GM18508 (cell line): Measurements from ENCODE around the gene GUCY1A2.
"Not testable (repeated sequence)": the region's sequence is repeated elsewhere in the genome, so short reads cannot be mapped to it uniquely, and the experiment has no call there.

ENCODE experiments used
- ATAC-seq: cut with Tn5 transposase; IDR thresholded peaks from one replicate; pipeline ENCODE4 v1.9.1; 2021; ENCODE audit warnings: moderate number of reproducible peaks; ENCODE audit not compliant: insufficient read depth, unreplicated experiment

GUCY1A2 gene

DNA sequence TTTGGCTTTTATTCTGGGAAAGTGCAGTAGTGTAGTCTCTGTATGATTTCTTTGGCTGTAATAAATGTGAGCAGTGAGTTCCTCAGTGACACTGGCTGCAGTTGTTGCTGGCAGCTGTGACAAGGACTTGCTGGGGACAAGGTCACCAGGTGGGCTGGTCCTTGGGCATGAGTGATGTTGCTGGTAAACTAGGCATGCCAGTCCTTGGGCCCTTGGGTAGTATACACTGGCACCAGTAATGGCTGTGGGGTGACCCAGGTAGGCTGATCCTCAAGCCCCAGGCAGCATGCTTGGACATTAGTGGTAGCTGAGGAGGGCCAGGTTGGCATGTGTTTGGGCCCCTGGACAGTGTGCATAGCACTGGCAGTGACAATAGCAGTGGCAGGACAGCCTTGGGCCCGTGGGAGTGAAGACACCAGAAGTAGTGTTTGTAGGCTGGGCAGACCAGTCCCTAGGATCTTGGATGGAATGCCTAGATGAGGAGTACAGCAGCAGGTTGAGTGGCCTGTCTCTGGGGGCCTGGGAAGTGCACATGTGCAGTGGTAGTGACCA lies 164.3 kb downstream of the GUCY1A2 start:
- ATAC-seq, result no peak

DNA sequence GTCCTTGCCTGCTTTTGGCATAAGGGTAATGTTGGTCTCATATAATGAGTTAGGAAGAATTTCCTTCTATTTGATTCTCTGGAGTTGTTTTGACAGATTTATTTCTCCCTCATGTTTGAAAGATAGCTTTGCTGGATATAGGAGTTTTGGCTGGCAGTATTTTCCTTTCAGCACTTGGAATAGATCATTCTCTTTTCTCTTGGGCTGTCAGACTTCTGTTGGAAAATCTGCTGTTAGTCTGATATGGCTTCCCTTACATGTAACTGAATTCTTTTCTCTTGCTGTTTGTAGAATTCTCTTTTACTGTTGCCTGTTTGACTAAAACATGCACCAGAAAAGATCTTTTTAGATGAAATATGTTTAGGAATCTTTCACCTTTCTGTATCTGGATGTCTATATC lies 165.5 kb downstream of the GUCY1A2 start:
- no peak for ATAC-seq

DNA sequence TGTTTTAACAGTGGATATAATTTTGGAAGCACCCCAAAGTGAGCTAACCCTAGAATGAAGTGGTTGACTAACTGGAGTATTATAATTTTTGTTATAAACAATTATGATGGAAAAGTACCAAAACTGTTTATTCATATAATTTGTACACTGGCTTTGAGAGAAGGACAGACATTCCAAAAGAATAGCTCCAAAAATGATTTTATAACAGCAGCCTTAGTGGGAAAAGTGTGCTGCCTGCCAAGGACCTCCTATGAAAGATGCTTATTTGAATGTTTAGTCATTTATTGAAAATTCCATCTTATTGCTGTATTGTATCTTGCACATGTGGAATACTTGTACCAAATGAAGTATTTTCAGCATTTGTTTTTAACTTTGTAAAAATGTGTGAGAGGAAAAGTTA lies 169.8 kb downstream of the GUCY1A2 start:
- no peak for ATAC-seq

DNA sequence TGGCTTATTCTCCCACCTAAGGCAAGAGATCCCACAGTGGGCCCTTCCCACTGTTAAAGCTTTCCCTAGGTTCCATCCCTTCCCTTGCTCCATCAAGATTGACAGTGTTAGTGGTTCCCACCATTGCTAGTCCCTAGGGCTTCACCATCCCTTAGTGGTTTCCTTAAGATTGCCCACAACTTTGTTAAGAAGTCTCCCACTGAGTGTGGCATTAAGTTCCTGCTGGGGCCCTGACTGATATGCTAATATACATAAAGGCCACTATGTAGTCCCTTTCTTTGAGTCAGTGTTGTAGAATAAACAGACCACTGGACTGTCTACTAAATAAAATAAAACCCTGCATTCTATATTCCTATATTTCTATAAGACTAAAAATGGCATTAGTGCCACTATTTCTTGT lies 176.1 kb downstream of the GUCY1A2 start:
- no peak for ATAC-seq

DNA sequence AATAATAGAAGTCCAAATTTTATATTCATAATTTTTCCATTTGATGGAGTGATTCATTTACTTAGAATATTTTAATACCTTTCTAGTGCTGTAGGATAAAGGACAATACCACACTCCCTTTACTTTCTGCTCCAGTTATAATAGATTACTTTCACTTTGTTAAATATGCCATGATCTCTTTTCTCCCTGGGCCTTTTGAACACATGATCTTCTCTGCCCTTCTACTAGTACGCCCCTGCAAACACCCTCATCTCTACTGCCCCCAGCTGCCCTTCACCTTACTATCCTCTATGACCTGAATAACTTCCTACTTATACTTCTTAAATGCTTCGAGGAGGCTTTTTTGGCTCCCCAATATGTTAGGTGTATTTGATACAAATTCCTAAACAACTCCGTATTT lies 177.3 kb downstream of the GUCY1A2 start:
- no peak for ATAC-seq

DNA sequence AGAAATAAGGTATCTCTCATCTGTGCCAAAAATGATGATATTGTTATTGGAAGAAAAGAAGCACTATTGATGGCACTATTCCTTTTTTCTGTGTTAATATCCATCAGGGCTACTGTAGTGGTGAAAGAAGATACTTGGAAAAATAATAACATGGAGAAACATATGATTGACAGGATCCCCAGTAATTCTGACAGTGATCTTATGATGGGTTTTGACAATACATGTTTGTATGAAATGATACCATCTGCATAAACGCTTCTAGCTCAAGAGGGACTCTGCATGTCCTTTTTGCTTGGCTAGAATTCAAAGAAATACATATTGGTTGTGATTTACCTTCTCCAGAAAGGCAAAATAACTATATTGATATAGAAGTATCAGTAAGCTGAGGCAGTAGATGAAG lies 178.1 kb downstream of the GUCY1A2 start:
- no peak for ATAC-seq

DNA sequence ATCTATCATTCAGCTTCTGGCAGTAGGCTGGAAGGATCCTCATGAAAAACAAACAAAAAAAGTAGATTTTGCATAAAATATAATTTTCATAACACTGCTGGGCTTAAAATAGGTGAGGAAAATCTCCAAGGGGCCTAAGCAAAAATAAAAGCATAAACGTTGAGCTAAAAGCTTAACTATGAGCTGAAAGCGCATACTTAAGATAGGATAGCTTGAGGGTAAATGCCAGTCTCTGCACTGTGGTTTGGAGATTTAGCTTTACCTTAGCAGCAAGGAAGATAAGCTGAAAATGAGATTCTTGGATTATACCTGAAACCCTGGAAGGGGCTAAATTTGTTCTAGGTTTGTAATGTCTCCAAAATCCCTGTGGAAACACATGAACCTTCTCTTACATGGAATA lies 183.7 kb downstream of the GUCY1A2 start:
- ATAC-seq, result no peak

DNA sequence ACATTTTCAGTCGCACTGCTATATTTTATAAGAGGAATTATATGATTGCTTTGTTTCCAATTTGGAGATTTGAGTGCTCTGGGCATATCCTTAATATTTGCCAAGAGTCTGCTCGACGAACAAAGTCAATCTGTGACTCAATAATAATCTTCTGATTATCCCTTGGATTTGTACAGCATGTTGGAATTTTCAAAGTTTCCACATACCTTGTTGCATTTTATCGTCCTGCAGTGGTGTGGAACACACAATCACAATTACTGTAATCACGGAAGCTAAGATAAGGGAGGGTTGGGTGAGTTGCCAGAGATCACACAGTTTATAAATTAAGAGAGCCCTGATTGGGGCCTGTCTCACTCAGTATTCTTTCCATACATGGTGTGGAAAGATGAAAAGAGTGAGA lies 189.3 kb downstream of the GUCY1A2 start:
- no peak for ATAC-seq

DNA sequence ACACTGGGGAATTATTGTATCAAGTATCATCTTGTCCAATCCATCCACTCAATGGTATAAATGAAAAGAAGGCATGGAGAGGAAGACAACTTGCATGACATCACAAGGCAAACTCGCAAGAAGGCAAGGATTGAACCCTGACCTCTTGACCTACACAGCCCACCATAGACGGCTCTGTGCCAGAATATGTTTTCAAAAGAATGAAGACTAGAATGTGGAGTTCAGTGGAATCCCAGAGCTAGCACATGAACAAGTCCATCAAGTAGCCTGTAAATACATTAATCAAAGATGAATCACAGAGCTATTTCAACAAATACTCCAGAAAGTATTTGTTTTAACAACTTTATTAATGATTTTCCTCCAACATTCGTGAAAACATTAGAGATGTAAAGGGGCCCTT lies 189.7 kb downstream of the GUCY1A2 start:
- no peak for ATAC-seq

DNA sequence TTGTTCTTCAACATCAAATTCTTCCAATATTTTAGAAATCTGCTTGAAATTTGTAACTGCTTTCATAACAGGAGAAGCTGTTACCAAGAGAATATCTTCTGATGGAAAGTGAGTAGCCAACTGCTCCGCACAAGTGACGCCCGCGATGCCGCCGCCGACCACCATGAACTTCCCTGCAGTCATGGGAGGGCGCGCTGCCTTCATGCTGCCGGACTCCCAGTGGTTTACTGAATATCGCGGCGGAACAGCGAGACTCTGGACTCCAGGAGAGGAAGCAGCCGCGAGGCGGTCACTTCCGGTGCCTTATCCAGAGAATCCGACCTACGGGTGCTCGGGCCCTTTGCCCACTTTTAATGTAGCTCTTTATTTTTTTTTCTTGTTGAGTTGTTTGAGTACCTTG lies 190.6 kb downstream of the GUCY1A2 start:
- ATAC-seq, result no peak

DNA sequence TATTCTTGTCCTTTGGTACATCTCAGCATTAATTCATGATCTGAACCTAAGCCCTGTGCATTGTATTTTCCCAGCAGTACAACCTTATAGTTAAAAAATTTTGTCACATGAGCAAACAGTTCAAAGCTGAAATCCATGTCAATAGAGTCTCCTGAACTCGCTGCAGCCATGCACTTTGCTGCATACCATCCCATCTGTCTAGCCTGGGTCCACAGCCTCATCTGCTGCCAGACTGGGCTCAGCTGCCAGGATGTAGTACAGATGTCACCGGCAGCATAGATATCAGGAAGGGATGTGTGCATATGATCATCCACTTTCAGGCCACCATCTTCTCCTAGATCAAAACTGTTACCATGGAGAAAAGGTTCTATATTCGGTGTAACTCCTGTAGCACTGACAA lies 191.7 kb downstream of the GUCY1A2 start:
- not testable (repeated sequence) for ATAC-seq

DNA sequence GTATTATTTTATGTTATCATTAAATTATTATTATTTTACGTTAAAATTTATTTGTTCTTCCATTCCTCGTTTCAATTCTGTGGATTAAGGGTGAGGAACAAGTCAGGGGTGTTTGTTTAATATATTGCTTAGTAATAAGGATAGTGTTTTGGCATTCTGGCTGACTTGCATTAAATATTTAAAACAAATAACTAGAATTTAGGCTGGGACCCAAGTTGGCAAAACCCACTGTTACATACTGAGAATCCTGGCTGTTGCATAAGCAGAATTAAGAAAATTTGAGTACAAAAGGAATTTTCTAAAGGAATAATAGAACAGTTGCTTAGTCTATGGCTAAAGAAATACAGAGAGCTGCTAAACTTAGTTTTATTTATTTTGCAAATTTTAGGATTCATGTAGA lies 196.4 kb downstream of the GUCY1A2 start:
- no peak for ATAC-seq

DNA sequence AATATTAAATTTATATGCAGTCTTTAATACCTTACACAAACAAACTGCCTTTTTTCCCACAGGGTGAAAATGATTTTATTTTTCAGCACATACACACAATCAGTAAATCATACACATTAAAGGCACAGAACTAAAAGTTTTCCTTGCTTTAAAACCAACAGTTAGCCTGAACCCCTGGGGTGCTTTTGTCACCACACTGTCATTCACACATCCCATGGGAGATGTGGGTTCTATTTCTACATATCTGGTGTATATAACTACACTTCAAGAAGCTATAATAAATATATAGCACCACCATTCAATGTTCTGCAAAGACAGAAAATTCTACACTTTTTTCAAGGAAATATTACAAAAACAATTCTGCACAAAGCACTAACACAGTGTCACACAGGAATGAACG lies 197.0 kb downstream of the GUCY1A2 start:
- no peak for ATAC-seq

DNA sequence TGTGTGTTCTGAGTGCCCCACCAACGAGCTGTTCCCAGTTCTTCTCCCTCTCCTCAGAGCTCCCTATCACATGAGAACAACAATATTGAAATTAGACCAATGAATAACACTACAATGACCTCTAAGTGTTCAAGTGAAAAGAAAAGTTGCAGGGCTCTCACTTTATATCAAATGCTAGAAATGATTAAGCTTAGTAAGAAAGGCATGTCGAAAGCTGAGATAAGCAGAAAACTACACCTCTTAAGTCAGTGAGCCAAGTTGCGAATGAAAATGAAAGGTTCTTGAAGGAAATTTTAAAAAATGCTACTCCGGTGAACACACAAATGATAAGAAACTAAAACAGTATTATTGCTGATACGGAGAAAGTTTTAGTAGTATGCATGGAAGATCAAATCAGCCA lies 199.8 kb downstream of the GUCY1A2 start:
- no peak for ATAC-seq

DNA sequence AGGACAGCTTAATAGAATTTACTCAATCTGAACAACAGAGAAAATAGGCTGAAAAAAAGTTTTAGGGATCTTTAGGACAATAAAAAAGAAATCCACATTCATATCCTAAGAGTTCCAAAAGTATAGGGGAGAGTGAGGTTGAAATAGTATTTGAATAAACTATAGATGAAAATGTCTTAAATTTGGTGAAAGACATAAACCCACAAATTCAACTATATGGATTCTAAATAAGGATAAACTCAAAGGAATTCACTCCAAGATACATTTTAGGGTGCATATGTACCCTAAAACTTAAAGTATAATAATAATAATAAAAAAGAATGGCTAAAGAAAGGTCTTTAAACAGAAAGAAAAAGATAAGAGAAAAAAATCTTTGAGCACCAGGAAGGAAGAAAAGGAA lies 203.1 kb downstream of the GUCY1A2 start:
- ATAC-seq, result no peak

DNA sequence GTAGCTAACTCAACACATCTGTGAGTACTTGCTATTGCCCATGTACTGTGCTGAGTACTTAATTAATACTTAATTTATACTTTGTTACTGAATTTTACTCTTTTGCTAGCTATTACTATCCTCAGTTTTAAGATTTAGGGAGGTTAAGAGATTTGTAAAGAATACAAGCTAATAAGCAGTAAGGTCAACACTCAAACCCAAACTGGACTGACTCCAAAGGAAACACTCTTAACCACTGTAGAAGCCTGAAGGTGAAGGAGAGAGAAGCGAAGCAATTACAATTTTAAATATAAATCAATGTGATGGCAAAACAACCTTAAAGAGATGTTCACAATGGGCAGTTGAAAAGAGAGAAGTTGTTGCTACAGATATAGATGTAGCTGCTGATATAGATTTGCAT lies 204.5 kb downstream of the GUCY1A2 start:
- ATAC-seq, result no peak

DNA sequence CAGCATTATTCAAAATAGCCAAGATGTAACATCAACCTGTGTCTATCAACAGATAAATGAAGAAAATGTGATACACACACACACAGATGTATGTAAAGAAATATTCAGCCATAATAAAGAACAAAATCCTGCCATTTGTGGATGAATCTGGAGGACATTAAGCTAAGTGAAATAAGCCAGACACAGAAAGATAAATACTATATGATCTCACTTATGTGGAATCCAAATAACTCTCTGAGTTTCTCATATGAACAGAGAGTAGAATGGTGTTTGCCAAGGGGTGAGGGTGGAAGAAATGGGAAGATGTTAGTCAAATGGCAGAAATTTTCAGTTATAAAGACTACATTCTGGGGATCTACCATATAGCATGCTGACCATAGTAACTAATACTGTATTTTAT lies 224.2 kb downstream of the GUCY1A2 start:
- ATAC-seq, result no peak

DNA sequence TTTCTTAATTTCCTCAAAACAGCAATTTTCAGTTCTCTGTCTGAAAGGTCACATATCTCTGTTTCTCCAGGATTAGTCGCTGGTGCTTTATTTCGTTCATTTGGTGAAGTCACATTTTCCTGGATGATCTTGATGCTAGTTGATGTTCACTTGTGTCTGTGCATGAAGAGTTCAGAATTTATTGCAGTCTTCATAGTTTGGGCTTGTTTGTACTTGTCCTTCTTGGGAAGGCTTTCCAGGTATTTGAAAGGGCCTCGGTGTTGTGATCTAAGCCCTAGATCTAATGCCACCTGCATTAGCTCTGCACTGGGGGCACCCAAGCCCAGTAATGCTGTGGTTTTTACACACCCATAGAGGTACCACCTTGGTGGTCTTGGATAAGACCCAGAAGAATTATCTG lies 228.9 kb downstream of the GUCY1A2 start:
- no peak for ATAC-seq

DNA sequence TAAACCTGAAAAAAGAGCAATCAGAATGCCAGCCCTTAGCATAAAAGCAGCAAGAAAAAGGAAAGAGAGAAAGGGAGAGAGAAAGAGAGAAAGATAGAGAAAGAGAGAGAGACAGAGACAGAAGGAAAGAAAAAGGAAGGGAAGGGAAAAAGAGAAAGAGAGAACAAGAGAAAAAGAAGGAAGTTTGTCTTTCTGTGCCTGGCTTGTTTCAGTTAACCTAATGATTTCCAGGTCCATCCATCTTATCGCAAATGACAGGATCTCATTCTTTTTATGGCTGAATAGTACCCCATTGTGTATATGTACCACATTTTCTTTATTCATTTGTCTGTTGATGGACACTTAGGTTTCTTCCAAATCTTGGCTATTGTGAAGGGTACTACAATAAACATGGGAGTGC lies 230.8 kb downstream of the GUCY1A2 start:
- no peak for ATAC-seq

DNA sequence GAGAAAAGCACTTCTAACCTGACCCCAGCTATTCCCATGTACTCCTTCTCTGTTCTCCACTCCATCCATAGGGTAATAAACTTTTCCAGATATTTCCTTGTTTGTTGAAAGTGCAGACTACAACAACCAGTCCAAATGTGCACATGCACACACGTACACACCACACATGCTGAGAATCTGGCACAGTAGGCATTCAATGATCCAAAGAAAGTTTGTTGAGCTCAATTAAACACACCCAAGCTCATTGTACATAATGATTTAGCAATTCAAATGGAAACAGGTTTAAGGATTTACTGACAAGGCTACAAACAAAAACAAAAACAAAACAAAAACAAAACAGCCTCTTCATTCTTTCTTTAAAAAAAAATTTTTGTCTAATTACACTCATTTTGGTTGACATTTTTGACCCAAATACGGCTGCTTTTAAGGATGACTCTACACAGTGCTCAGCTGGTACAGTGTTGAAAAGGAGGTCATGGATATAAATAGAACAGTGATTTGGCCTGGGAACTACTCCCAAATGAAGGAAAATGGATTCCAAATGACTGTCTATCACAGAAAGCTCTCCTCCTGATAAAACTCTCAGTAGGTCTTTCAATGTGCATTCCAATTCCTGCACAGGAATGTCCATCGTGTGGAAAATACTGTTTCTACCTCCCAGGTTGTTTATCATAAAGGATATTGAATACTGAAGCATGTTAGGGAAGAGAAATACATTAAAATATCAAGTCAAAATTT lies 232.2 kb downstream of the GUCY1A2 start:
- no peak for ATAC-seq

DNA sequence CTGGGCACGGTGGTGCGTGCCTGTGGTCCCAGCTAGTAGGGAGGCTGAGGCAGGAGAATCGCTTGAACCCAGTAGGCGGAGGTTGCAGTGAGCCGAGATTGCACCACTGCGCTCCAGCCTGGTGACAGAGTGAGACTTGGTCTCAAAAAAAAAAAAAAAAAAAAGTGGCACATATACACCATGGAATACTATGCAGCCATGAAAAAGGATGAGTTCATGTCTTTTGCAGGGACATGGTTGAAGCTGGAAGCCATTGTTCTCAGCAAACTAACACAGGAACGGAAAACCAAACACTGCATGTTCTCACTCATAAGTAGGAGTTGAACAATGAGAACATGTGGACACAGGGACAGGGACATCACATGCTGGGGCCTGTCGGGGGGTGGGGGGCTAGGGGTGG lies 241.0 kb downstream of the GUCY1A2 start:
- ATAC-seq, result not testable (repeated sequence)

DNA sequence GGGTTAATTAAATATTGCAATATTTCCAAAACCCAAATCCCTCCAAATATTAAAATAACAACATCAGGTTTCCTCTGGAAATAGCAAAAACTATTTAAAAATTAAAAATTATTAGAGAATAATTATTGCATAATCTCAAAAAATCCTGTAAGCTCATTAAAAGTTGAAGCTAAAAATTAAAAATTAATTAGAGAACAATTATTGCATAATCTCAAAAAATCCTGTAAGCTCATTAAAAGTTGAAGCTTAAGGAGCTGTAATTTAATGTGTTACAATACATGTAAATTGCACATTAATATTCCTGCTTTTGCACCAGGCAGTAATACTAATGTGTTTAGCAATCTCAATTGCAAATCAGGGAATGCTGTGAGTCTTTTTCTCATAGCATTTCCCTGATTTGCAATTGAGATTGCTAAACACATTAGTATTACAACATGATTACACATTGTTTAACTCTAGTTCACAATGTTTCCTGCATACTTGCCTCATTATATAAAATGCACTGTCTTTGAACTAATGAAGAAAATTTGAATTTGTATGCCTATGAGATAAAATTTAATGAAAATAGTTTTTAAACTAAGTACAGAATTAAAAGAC lies 247.7 kb downstream of the GUCY1A2 start:
- ATAC-seq, result no peak
